ENCODE measurements around the gene TTLL6. TPM values are rescaled to one million over a fixed set of nuclear protein-coding genes. Genes with fewer than 3 reads are reported as not detected.

The TTLL6 gene
- total RNA-seq, 1 donor from 2014 or later: 0.27 TPM

- DNase-seq (ENCODE audit: low spot score) (no peak), ATAC-seq (no peak)
- intact Hi-C loops (cut with DNase I): no loop called here
Measured at GRCh38 chr17:48776602-48777001, 40.4 kb downstream of the TTLL6 start.

- ATAC-seq (no peak), DNase-seq (ENCODE audit: low spot score) (no peak)
- intact Hi-C loops (cut with DNase I): no loop called here
Measured at GRCh38 chr17:48773245-48773644, 43.8 kb downstream of the TTLL6 start.

GRCh38 chr17:48770954-48771353, 46.1 kb downstream of the TTLL6 start:
- DNase-seq (ENCODE audit: low spot score) (no peak), ATAC-seq (no peak)
- intact Hi-C loops (cut with DNase I): no loop called here

GRCh38 chr17:48769009-48769675, 47.9 kb downstream of the TTLL6 start:
- DNase-seq (ENCODE audit: low spot score) (no peak), ATAC-seq (no peak)
- intact Hi-C loops (cut with DNase I): no loop called here

GRCh38 chr17:48767263-48767774, 49.7 kb downstream of the TTLL6 start:
- intact Hi-C loops (cut with DNase I): no loop called here
- DNase-seq (ENCODE audit: low spot score): no peak
- ATAC-seq: no peak

- ATAC-seq (no peak), DNase-seq (ENCODE audit: low spot score) (no peak)
- intact Hi-C loops (cut with DNase I): no loop called here
Measured at GRCh38 chr17:48761114-48761513, 55.9 kb downstream of the TTLL6 start.

- ATAC-seq (no peak), DNase-seq (ENCODE audit: low spot score) (no peak)
- intact Hi-C loops (cut with DNase I): no loop called here
Measured at GRCh38 chr17:48760411-48760810, 56.6 kb downstream of the TTLL6 start.

GRCh38 chr17:48759288-48759687, 57.7 kb downstream of the TTLL6 start:
- no peak for ATAC-seq
- no peak for DNase-seq (ENCODE audit: low spot score)
- intact Hi-C loops (cut with DNase I): no loop called here

GRCh38 chr17:48757524-48757961, 59.5 kb downstream of the TTLL6 start:
- DNase-seq (ENCODE audit: low spot score) (no peak), ATAC-seq (no peak)
- intact Hi-C loops (cut with DNase I): no loop called here

GRCh38 chr17:48756830-48757251, 60.2 kb downstream of the TTLL6 start:
- intact Hi-C loops (cut with DNase I): no loop called here
- ATAC-seq (no peak), DNase-seq (ENCODE audit: low spot score) (no peak)

GRCh38 chr17:48755356-48755755, 61.7 kb downstream of the TTLL6 start:
- ATAC-seq (no peak), DNase-seq (ENCODE audit: low spot score) (no peak)
- intact Hi-C loops (cut with DNase I): no loop called here

GRCh38 chr17:48754500-48755261, 62.3 kb downstream of the TTLL6 start:
- ATAC-seq (no peak), DNase-seq (ENCODE audit: low spot score) (no peak)
- intact Hi-C loops (cut with DNase I): no loop called here

- intact Hi-C loops (cut with DNase I): no loop called here
- no peak for DNase-seq (ENCODE audit: low spot score)
- ATAC-seq: no peak
Measured at GRCh38 chr17:48753794-48754499, 63.1 kb downstream of the TTLL6 start.

- DNase-seq (ENCODE audit: low spot score): no peak
- ATAC-seq: no peak
- intact Hi-C loops (cut with DNase I): no loop called here
Measured at GRCh38 chr17:48752399-48753288, 64.4 kb downstream of the TTLL6 start.

- ATAC-seq (no peak), DNase-seq (ENCODE audit: low spot score) (no peak)
- intact Hi-C loops (cut with DNase I): no loop called here
Measured at GRCh38 chr17:48751733-48752398, 65.2 kb downstream of the TTLL6 start.

- no peak for ATAC-seq
- intact Hi-C loops (cut with DNase I): no loop called here
- no peak for DNase-seq (ENCODE audit: low spot score)
Measured at GRCh38 chr17:48751172-48751571, 65.9 kb downstream of the TTLL6 start.

- intact Hi-C loops (cut with DNase I): no loop called here
- no peak for DNase-seq (ENCODE audit: low spot score)
- ATAC-seq: no peak
Measured at GRCh38 chr17:48749621-48750553, 67.1 kb downstream of the TTLL6 start.
